HG03064 (cell line): ENCODE data around the gene ABLIM3.

Source experiments
- ATAC-seq: cut with Tn5 transposase; IDR thresholded peaks from one replicate; pipeline ENCODE4 v1.9.1; 2021; ENCODE audit warnings: low read depth; ENCODE audit not compliant: unreplicated experiment

ABLIM3 gene

GRCh38 chr5:149215478-149216090 lies 74.3 kb downstream of the ABLIM3 start:
- ATAC-seq: no peak

GRCh38 chr5:149216496-149216895 lies 75.2 kb downstream of the ABLIM3 start:
- ATAC-seq: no peak

GRCh38 chr5:149217096-149217802 lies 76.0 kb downstream of the ABLIM3 start:
- ATAC-seq: no peak

- no peak for ATAC-seq
Measured at GRCh38 chr5:149217803-149218155, 76.5 kb downstream of the ABLIM3 start.

GRCh38 chr5:149219584-149219983 lies 78.3 kb downstream of the ABLIM3 start:
- no peak for ATAC-seq

- no peak for ATAC-seq
Measured at GRCh38 chr5:149220750-149221149, 79.5 kb downstream of the ABLIM3 start.

GRCh38 chr5:149221326-149221725 lies 80.0 kb downstream of the ABLIM3 start:
- no peak for ATAC-seq

GRCh38 chr5:149221731-149222342 lies 80.5 kb downstream of the ABLIM3 start:
- no peak for ATAC-seq

GRCh38 chr5:149223081-149223848 lies 82.0 kb downstream of the ABLIM3 start:
- no peak for ATAC-seq

- no peak for ATAC-seq
Measured at GRCh38 chr5:149224282-149224681, 83.0 kb downstream of the ABLIM3 start.

- no peak for ATAC-seq
Measured at GRCh38 chr5:149227168-149227826, 86.0 kb downstream of the ABLIM3 start.

- ATAC-seq: no peak
Measured at GRCh38 chr5:149228618-149229297, 87.5 kb downstream of the ABLIM3 start.

GRCh38 chr5:149229298-149229937 lies 88.1 kb downstream of the ABLIM3 start:
- no peak for ATAC-seq

GRCh38 chr5:149235841-149236240 lies 94.5 kb downstream of the ABLIM3 start:
- ATAC-seq: no peak

GRCh38 chr5:149237662-149238061 lies 96.4 kb downstream of the ABLIM3 start:
- no peak for ATAC-seq

- no peak for ATAC-seq
Measured at GRCh38 chr5:149238540-149238939, 97.2 kb downstream of the ABLIM3 start.

GRCh38 chr5:149239917-149240316 lies 98.6 kb downstream of the ABLIM3 start:
- ATAC-seq: no peak

GRCh38 chr5:149240354-149240998 lies 99.2 kb downstream of the ABLIM3 start:
- no peak for ATAC-seq

- ATAC-seq: no peak
Measured at GRCh38 chr5:149242339-149242738, 101.0 kb downstream of the ABLIM3 start.
